Stimulated activated CD8-positive, alpha-beta memory T cell treated with anti-CD3 and anti-CD28 coated beads, Interleukin-7, amount 100 ng/mL, for 24 hours (primary cell): ENCODE results near the gene SLC38A2.
"Not testable (repeated sequence)": the region's sequence is repeated elsewhere in the genome, so short reads cannot be mapped to it uniquely, and the experiment has no call there.

Source experiments
- DNase-seq: peaks from one replicate; pipeline ENCODE4 v3.0.0-alpha.2; 2020; ENCODE audit warnings: low read depth

The SLC38A2 gene

GRCh38 chr12:46360908-46361666 is 11.5 kb downstream of the SLC38A2 start:
- DNase-seq: no peak

- no peak for DNase-seq
Measured at GRCh38 chr12:46360370-46360769, 12.2 kb downstream of the SLC38A2 start.

GRCh38 chr12:46359667-46360280 is 12.8 kb downstream of the SLC38A2 start:
- DNase-seq: no peak

- DNase-seq: no peak
Measured at GRCh38 chr12:46358791-46359666, 13.5 kb downstream of the SLC38A2 start.

GRCh38 chr12:46358325-46358700 is 14.3 kb downstream of the SLC38A2 start:
- no peak for DNase-seq

- DNase-seq: no peak
Measured at GRCh38 chr12:46357438-46358324, 14.9 kb downstream of the SLC38A2 start.

- no peak for DNase-seq
Measured at GRCh38 chr12:46356655-46357437, 15.7 kb downstream of the SLC38A2 start.

GRCh38 chr12:46354802-46355199 is 17.8 kb downstream of the SLC38A2 start:
- DNase-seq: no peak

GRCh38 chr12:46354111-46354801 is 18.3 kb downstream of the SLC38A2 start:
- no peak for DNase-seq

GRCh38 chr12:46351886-46352650 is 20.5 kb downstream of the SLC38A2 start:
- no peak for DNase-seq

- DNase-seq: no peak
Measured at GRCh38 chr12:46351138-46351537, 21.4 kb downstream of the SLC38A2 start.

GRCh38 chr12:46349253-46349652 is 23.3 kb downstream of the SLC38A2 start:
- no peak for DNase-seq

GRCh38 chr12:46343118-46343852 is 29.3 kb downstream of the SLC38A2 start:
- no peak for DNase-seq

- no peak for DNase-seq
Measured at GRCh38 chr12:46342562-46343033, 30.0 kb downstream of the SLC38A2 start.

GRCh38 chr12:46339051-46339450 is 33.5 kb downstream of the SLC38A2 start:
- no peak for DNase-seq

- DNase-seq: no peak
Measured at GRCh38 chr12:46332260-46332659, 40.3 kb downstream of the SLC38A2 start.

GRCh38 chr12:46325075-46325474 is 47.5 kb downstream of the SLC38A2 start:
- not testable (repeated sequence) for DNase-seq

- DNase-seq: no peak
Measured at GRCh38 chr12:46320731-46321130, 51.8 kb downstream of the SLC38A2 start.

- no peak for DNase-seq
Measured at GRCh38 chr12:46318037-46318436, 54.5 kb downstream of the SLC38A2 start.
